Daoy (cell line): ENCODE results near the gene CLIP3. TPM values are rescaled to one million over a fixed set of nuclear protein-coding genes. Genes with fewer than 3 reads are reported as not detected.
"Not testable (repeated sequence)": the region's sequence is repeated elsewhere in the genome, so short reads cannot be mapped to it uniquely, and the experiment has no call there.

Experiments
- DNase-seq: peaks from one replicate; pipeline ENCODE4 v3.0.0-alpha.2; 2015; ENCODE audit warnings: low read depth
- total RNA-seq: library from RNA; depleted of rRNA; stranded (reverse); fragments of >200 nt; shearing (Covaris generic); gene quantifications from 2 replicates; pipeline ENCODE4 v1.2.3, GENCODE V29; 2014; rRNA removed

Gene CLIP3, protein sequence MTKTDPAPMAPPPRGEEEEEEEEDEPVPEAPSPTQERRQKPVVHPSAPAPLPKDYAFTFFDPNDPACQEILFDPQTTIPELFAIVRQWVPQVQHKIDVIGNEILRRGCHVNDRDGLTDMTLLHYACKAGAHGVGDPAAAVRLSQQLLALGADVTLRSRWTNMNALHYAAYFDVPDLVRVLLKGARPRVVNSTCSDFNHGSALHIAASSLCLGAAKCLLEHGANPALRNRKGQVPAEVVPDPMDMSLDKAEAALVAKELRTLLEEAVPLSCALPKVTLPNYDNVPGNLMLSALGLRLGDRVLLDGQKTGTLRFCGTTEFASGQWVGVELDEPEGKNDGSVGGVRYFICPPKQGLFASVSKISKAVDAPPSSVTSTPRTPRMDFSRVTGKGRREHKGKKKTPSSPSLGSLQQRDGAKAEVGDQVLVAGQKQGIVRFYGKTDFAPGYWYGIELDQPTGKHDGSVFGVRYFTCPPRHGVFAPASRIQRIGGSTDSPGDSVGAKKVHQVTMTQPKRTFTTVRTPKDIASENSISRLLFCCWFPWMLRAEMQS
- 0.69 and 1.0 TPM in 2 replicates for total RNA-seq

DNA sequence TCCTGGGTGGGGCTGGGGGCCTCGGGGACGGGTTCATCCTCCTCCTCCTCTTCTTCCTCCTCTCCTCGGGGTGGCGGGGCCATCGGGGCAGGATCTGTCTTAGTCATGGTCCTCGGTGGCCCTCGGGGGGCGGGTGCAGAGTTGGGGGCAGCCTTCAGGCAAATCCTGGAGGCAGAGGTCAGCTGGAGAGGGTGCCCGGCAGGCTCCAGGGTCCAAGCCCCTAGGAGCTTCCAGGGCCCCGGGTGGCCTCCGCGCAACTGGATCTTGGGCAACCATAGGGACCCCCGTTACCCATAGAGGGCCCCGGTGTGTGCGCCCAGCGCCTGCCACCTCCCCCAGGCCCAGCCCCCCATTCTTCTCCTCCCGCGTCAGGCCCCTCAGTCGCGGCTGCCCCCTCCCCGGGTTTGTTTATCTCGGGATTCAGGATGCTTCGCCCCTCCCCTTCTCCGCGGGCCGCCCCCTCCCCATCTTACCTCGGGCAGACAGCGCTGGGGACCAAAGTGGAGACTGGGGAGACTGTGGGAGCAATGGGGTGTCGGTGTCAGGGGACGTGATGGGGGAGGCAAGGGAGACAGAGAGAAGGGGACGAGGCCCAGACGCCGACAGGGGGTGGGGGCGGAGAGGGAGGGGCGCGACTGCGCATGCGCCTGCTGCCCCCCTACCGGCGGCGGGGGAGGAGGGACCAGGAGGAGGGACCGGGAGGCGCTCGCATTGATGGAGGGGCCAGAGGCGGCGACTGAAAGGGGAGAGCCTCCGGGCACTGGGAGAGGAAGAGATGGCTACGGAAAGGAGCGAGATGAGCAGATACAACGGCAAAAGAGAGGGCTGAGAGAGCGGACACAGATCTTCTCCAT is at the start of gene CLIP3:
CLIP3 (minus strand) TSS at position 623 of the 854 bp plus-strand sequence; CDS start at position 107, 516 bp downstream.
- peak; percentile 74 for DNase-seq

DNA sequence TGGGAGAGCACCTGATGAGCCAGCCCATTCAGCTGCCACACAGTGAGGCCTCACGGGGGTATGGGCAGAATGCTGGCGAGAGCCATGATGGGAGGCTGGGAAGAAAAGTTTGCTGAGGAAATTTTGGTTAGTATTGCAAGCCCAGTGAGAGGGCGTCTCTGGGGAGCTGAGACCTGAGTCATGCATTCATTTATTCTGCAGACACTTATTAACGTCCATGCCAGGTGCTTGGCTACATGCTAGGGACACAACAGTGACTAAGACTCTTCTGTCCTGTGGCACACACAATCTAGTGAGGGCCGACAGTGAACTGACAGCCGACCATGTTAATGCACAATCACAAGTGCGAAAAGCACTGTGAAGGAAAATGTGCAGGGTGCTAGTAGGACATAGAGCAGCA is 49.2 kb upstream of the CLIP3 start:
- DNase-seq, result no peak

GRCh38 chr19:36081385-36081784 is 48.7 kb upstream of the CLIP3 start:
- no peak for DNase-seq

- DNase-seq, result no peak
Observed at GRCh38 chr19:36079389-36079945, 46.8 kb upstream of the CLIP3 start.

DNA sequence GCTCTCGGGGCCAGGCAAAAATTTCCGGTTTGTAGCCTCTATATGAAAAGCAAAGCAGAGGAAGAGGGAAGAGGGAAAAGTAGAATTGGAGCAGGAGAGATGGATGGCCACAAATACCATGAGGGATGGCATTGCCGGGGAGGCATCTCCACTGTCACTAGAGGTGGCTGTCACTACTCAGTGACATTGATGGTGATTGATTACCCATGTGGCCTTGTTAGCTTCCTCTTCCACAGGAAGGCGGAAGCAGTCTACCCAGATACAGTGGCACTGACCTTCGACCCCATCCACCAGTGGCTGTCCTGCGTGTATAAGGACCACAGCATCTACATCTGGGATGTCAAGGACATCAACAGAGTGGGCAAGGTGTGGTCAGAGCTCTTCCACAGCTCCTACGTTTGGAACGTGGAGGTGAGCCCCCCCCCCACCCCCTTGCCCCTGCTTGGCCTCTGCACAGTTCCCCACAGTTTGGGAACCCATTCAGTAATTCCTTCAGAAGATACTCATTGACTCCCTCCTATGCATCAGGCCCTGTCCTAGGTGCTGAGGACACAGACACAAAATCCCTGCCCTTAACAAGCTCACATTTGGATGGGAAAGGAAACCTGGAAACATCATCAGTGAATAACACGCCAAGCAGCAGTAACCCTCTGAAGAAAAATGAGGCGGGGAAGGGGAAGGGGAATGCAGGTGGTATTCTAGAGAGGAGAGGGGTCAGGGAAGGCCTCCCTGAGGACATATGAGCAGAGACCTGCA is 40.6 kb upstream of the CLIP3 start:
- no peak for DNase-seq

DNA sequence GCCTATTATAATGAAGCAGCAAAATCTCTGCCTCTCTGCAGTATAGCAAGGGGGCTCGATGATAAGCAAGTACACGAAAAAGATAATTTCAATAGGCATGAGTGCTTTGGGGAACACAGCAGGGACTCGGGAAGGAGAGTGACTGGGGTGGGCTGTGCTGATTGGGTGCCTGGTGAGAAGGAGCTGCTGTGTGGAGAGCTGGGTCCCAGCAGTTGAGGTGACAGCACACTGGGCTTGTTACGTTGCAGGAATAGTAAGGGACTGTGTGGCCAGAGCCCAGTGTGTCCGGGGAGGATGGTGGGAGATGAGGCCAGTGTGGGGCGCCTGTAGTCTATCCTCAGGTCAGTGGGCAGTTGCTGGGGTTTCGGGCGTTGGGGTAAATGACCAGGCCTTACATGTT is 39.4 kb upstream of the CLIP3 start:
- no peak for DNase-seq

DNA sequence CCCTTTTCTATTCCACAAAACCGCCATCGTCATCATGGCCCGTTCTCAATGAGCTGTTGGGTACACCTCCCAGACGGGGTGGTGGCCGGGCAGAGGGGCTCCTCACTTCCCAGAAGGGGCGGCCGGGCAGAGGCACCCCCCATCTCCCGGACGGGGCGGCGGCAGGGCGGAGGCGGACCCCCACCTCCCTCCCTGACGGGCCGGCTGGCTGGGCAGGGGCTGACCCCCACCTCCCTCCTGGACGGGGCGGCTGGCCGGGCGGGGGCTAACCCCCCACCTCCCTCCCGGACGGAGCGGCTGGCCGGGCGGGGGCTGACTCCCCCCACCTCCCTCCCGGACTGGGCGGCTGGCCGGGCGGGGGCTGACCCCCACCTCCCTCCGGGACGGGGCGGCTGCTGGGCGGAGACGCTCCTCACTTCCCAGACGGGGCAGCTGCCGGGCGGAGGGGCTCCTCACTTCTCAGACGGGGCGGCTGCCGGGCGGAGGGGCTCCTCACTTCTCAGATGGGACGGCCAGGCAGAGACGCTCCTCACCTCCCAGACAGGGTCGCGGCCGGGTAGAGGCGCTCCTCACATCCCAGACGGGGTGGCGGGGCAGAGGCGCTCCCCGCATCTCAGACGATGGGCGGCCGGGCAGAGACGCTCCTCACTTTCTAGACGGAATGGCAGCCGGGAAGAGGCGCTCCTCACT is 36.3 kb upstream of the CLIP3 start:
- DNase-seq, result not testable (repeated sequence)

DNA sequence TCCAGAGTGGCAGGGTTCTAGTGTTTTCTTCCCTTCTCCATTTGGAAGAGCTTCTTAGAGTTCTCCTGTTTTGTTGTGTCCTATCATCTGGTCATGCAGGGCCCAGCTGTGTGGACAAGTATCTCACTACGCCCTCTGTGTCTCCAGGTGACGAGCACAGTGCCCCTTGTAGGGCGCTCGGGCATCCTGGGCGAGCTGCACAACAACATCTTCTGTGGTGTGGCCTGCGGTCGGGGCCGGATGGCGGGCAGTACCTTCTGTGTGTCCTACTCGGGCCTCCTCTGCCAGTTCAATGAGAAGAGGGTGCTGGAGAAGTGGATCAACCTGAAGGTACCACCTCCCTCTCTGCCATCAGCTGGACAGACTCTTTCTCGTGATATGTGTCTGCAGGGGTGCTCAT is 35.0 kb upstream of the CLIP3 start:
- DNase-seq, result no peak

DNA sequence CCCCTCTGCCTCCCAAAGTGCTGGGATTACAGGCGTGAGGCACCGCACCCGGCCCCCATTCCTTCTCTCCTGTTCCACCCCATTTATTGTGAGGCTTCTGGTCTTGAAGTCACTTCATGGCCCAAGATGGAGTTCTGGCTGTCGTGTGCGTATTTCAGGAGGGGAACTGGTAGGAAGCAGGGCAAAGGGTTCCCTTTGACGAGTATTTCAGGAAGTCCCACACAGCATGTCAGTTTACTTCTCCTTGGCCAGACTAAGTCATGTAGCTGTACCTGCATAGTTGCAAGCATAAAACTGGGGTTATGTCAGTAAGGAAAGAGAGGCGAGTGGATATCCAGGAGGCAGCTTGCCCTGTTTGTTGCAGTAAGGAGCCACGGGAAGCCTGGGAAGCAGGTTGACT is 32.2 kb upstream of the CLIP3 start:
- no peak for DNase-seq

DNA sequence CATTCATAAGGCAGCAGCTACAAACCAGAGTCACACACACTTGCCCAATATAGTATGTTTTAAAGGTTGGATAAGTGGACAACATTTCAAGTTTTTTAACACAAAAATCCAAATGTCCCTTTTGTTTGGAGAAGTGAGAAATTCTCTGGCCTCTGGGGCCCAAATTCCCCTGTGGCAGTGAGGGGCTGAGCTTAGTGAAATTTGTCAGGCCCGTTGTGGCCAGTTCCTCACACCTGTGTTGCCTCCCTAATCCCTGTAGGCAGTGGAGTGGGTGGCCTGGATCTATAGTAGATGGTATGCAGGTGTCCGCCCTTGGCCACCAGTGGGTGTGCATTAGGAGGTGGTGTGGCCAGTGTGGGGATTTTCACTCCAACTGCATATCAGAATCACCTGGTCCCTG is 28.7 kb upstream of the CLIP3 start:
- DNase-seq, result no peak

DNA sequence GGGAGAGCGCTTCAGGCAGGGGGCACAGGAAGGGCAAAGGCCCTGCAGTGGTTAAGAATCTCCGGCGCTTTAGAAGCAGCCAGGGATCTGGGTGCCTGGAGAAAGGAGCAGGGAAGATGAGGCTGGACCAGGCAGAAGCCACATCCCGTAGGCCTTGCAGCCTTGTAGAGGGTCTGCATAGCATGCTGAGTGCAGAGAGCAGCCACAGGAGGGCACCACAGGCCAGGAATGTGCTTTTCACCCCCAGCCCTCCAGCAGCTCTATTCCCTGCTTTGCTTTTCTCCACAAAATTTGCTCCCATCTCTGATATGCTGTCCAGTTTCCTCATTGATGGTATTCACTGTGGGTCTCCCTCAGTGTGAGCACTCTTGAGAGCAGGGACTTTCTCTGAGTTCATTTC is 27.8 kb upstream of the CLIP3 start:
- peak; percentile 46 for DNase-seq

GRCh38 chr19:36059180-36059910 is 26.7 kb upstream of the CLIP3 start:
- no peak for DNase-seq

GRCh38 chr19:36058481-36059179 is 26.0 kb upstream of the CLIP3 start:
- DNase-seq, result no peak

DNA sequence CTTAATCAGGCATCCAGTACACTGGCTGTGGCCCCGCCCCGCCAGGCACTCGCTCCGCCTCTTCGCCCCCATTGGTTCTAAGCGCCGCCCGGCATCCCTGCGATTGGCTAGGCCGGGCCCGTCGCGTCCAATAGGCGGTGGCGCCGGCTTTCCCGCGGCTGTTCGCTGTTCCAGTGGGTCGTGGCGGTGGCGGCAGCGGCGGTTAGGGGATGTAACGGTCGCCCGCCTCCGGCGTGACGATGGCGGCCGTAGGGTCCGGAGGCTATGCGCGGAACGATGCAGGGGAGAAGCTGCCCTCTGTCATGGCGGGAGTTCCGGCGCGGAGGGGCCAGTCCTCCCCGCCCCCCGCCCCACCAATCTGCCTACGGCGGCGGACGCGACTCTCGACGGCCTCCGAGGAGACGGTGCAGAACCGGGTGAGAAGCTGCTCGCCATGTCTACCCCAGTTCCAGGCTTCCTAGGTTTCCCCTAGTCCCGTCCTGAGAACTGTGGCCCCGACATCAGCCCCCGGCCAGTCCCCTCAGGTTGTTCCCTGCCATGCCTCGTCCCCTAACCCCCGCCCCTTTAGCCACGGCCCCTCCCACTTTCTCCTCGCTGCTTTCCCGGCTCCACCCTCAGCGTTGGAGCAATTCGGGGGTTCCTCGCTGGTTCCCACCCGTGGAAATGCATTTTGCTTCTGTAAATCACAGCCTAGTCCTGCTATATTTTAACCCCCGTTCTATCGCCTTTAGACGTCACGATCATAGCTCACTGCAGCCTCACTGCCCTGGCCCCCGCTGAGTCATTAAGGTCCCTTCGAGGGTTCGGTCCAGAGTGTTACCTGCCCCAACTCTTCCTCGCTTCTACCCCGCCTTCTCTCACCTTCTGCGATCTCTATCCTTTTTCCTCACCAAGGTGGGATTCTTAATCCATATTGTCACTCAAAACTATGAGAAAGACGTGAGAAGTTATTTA is 22.3 kb upstream of the CLIP3 start, which contains the start of gene WDR62:
WDR62 (plus strand) TSS at position 165 of the 954 bp plus-strand sequence; CDS start at position 240, 75 bp downstream.
- peak; percentile 97 for DNase-seq

- peak; percentile 100 for DNase-seq
Observed at GRCh38 chr19:36054119-36054732, 21.6 kb upstream of the CLIP3 start, which contains the start of gene THAP8. Gene THAP8, minus strand, starts transcription at chr19:36054285. Its CDS starts 68 bp downstream, at chr19:36054217.

DNA sequence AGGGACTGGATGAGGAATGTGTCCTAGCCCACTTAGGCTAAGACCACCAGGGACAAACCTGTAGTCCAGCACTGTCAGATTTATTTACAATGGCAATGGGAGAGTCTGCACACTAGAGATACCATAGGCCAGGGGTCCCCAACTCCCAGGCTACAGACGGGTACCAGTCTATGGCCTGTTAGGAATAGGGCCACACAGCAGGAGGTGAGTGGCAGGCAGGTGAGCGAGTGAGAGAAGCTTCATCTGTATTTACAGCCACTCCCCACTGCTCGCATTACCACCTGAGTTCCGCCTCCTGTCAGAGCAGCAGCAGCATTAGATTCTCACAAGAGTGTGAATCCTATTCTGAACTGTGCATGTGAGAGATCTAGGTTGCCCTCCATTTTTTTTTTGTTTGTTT is 19.0 kb upstream of the CLIP3 start:
- no peak for DNase-seq

- DNase-seq, result no peak
Observed at GRCh38 chr19:36051236-36051635, 18.6 kb upstream of the CLIP3 start.
